GM12892 (cell line): Measurements from ENCODE around the gene DRAXIN.

Experiments used
- POLR2A ChIP-seq: IDR thresholded peaks from 2 replicates; pipeline ENCODE4 v1.6.1; 2011; ENCODE audit warnings: low read depth, low read length, control low read depth
- POLR2AphosphoS5 ChIP-seq: IDR thresholded peaks from 2 replicates; pipeline ENCODE4 v1.6.1; 2011; ENCODE audit warnings: low read depth, low read length, control low read depth
- TAF1 ChIP-seq: IDR thresholded peaks from 2 replicates; pipeline ENCODE4 v1.6.1; 2011; ENCODE audit warnings: low read depth, mild to moderate bottlenecking, control low read depth, low read length, borderline replicate concordance

DNA sequence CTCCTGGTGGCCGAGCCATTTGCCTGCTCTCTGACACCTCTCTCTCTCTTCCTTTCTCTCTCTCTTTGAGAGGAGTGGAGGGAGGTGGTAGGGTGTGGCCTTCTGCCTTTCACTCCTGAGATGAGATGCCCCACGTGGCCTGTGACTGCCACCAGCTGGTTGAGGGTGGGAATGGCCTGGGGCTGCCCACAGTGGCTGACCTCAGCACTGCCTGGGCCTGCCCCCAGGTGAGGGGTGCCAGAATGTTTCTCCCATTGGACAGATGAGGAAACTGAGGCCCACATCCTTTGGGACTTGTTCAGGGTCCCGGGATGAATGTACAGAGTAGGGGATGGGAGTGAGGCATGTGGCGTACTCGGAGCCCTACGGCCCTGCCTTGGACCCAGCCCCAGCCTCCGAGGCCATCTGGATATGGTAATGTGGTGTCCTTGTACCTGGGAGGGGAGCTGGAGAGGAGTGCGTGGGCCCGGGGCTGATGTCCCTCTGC is 57.7 kb downstream of the DRAXIN start:
- TF ChIP-seq POLR2A (no peak), POLR2AphosphoS5 (no peak), TAF1 (no peak)
